Pulmonary artery endothelial cell (primary cell): Measurements from ENCODE around the gene GSTT2. TPM values are rescaled to one million over a fixed set of nuclear protein-coding genes. Genes with fewer than 3 reads are reported as not detected.

Experiments used
- DNase-seq: peaks from one replicate; pipeline ENCODE4 v3.0.0-alpha.2; 2011; ENCODE audit warnings: low read depth, low spot score
- total RNA-seq: library from RNA; depleted of rRNA; stranded (reverse); fragments of >200 nt; gene quantifications from 2 replicates; pipeline ENCODE4 v1.2.3, GENCODE V29; 2014

The GSTT2 gene
- total RNA-seq, 1 donor from 2014 or later, result 1.5 TPM

DNA sequence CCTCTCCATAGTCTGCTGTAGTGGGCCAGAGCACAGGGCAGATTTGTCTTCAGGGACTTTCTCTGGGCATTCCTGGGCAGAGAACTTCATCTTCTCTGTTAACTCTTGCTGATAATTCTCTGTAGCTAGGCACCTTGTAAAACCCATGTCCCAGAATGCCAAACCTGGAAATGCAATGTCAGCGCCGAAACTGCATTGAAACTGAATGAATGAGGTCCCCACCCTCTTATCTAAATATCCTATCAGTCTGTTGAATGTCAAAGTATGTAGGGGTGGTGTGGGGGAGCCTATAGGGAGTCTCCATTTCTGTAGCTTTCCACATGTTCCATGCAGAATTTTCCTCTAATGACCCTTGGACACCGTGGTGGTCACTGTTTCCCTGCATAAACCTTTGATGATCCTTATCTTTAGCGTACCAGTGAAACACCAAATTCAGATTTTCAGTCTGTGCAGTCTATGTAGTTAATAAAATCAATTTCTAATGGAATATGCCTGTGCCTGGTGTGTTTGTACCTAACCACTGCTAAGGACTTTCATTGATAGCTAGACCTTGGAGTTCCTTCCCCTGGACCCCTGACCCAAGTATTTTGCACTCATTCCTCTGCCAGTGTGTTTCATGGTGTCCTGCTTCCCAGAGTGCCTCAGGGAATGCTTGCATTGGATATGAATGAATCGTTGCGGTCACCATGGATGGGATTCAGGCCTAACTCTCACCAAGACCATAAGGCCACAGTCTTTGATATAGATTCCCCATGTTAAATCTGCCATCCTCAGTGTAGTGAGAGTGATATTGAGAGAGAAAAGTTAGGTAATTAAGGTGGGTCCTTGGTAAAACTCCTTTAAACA, 28.7 kb downstream of the GSTT2 start:
- no peak for DNase-seq

GRCh38 chr22:24009227-24010017, 29.5 kb downstream of the GSTT2 start:
- DNase-seq, result no peak

- no peak for DNase-seq
Observed at GRCh38 chr22:24010018-24010391, 30.1 kb downstream of the GSTT2 start.

- DNase-seq, result no peak
Observed at GRCh38 chr22:24011735-24012068, 31.8 kb downstream of the GSTT2 start.

GRCh38 chr22:24016156-24016555, 36.2 kb downstream of the GSTT2 start:
- DNase-seq, result no peak

DNA sequence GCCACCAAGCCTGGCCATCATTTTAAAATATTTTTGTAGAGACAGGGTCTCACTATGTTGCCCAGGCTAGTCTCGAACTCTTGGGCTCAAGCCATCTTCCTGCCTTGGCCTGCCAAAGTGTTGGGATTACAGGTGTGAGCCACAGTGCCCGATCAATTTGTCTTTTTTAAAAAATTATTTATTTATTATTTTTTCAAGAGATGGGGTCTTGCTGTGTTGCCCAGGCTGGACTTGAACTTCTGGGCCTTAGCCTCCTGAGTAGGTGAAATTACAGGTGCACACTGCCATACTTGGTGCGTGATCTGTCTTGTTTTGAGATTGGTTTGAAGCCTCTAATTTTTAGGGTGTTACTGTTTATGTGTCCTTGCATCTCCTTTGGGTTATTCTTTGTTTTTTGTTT, 41.4 kb downstream of the GSTT2 start:
- DNase-seq, result no peak

DNA sequence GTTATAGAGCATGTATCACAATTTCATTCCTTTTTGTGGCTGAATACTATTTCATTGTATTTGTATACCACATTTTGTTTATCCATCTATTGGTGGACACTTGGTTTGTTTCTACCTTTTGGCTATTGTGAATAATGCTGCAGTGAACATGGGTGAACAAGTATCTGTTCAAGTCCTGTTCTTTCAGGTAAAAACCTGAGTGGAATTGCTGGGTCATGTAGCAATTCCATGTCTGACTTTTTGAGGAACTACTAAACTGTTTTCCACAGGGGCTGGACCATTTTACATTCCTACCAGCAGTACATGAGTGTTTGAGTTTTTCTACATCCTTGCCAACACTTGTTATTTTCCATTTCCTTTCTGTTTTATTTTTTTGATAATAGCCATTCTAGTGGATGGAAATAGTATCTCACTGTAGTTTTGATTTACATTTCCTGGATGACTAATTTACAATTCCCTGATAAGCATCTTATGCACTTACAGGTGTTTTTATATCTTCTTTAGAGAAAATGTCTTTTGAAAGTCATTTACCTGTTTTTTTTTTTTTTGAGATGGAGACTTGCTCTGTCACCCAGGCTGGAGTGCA, 43.4 kb downstream of the GSTT2 start:
- DNase-seq, result no peak

- no peak for DNase-seq
Observed at GRCh38 chr22:24024354-24024753, 44.4 kb downstream of the GSTT2 start.

DNA sequence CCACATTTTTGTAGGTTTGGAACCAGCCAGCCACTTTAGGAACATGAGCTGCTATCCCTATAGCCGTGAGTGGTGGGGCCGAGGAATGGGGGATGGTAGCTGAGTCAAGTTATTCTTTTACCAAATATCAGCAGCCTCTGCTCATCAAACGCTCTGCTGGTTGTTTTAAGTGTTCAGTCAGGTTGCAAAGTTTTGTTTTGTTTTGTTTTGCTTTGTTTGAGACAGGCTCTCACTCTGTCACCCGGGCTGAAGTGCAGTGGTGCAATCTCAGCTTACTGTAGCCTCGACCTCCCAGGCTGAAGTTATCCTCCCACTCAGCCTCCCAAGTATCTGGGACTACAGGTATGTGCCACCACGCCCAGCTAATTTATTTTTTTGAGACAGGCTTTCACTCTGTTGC, 45.5 kb downstream of the GSTT2 start:
- no peak for DNase-seq

GRCh38 chr22:24026056-24026455, 46.1 kb downstream of the GSTT2 start:
- no peak for DNase-seq

GRCh38 chr22:24026733-24027132, 46.8 kb downstream of the GSTT2 start:
- DNase-seq, result no peak

- no peak for DNase-seq
Observed at GRCh38 chr22:24027389-24027975, 47.5 kb downstream of the GSTT2 start.

- no peak for DNase-seq
Observed at GRCh38 chr22:24027991-24028390, 48.1 kb downstream of the GSTT2 start.

DNA sequence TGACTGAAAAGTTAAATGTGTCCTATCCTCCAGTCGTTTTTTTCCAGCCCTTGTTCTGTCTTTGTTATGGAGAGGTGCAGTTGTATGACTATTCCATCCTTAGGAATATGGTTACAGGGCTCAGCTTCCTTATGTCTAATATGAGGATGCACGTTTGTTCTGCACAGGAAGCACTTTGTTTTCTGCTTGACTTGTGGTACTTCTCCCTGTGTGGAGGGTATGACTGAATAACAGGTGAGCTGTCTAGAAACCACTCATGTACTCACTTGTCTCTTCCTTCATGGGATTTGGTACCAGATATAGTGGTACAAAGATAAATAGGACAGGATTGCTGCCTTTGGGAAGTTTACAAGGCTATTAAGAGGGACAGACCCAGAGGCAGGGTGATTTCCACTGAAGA, 48.6 kb downstream of the GSTT2 start:
- DNase-seq, result no peak

DNA sequence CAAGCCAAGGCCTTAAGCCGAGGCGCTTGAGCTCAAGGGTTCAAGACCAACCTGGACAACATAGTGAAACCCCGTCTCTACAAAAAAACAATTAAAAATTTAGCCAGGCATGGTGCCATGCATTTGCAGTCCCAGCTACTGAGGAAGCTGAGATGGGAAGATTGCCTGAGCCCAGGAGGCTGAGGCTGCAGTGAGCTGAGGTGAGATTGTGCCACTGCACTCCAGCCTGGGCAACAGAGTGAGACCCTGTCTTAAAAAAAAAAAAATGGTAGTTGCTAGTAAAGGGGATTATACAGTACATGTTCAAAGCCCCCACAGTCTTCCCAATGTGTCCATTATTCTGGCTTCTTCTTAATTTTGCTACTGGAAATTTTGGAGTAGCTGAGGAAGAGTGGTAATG, 49.4 kb downstream of the GSTT2 start:
- no peak for DNase-seq

DNA sequence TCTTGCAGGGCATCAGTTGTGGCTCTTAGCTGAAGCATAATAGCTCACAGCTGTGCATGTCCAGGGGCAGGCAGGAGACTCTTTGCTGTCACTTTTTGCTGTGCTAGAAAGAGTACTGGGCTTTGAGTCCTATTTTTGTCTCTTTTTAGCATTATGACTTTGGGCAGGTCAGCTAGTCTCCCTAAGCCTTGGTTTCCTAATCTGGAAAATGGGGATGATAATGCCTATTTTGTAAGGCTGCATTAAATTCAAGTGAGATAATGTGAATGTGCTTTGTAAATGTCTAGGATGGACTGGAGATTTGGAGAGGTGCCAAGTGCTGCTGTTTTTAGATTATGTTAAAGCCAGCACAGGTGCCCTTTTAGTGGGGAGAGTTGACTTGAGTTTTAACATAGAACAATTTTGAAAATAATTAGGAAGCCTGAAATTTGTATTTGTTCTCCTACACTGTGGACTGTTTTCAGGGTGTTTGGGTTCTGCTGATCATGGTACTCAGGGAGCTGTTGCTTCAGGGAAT, 50.3 kb downstream of the GSTT2 start:
- no peak for DNase-seq

Other genes with a start within 250 kb of the GSTT2 start
- gene ZNF70, start 229.0 kb upstream of the GSTT2 start, total RNA-seq, result 2.6 TPM in 2 replicates
- gene VPREB3, start 225.7 kb upstream of the GSTT2 start, total RNA-seq, result not detected in 2 replicates
- 0.42 and 1.4 TPM in 2 replicates for gene C22orf15, start 217.1 kb upstream of the GSTT2 start, total RNA-seq
- gene CHCHD10, start 212.2 kb upstream of the GSTT2 start, total RNA-seq, result 11.3 and 12.2 TPM in 2 replicates
- gene MMP11, start 207.3 kb upstream of the GSTT2 start, total RNA-seq, result 4.5 and 9.9 TPM in 2 replicates
- 35.2 and 38.0 TPM in 2 replicates for gene SMARCB1, start 193.2 kb upstream of the GSTT2 start, total RNA-seq
- 0.26 and 1.5 TPM in 2 replicates for gene DERL3, start 141.1 kb upstream of the GSTT2 start, total RNA-seq
- 5.6 and 8.0 TPM in 2 replicates for gene SLC2A11, start 122.3 kb upstream of the GSTT2 start, total RNA-seq
- 204 and 418 TPM in 2 replicates for gene MIF, start 85.8 kb upstream of the GSTT2 start, total RNA-seq
- 4.2 and 4.8 TPM in 2 replicates for gene GSTT2B, start 18.9 kb upstream of the GSTT2 start, total RNA-seq
- gene DDTL, start 13.2 kb upstream of the GSTT2 start, total RNA-seq, result 0.99 and 1.7 TPM in 2 replicates
- gene DDT, start 5.7 kb upstream of the GSTT2 start, total RNA-seq, result 93.9 and 184 TPM in 2 replicates
- not detected in 2 replicates for gene GSTT4, start 25.3 kb downstream of the GSTT2 start, total RNA-seq
- gene CABIN1, start 31.2 kb downstream of the GSTT2 start, total RNA-seq, result 29.1 and 52.8 TPM in 2 replicates
- 0.07 and 0.18 TPM in 2 replicates for gene SUSD2, start 201.4 kb downstream of the GSTT2 start, total RNA-seq